ENCODE measurements around the gene RASSF3.
A peak's percentile ranks its signal among the peaks of the same experiment; 100 is the strongest.
"Not testable (repeated sequence)": the region's sequence is repeated elsewhere in the genome, so short reads cannot be mapped to it uniquely, and the experiment has no call there.

RASSF3 gene

DNA sequence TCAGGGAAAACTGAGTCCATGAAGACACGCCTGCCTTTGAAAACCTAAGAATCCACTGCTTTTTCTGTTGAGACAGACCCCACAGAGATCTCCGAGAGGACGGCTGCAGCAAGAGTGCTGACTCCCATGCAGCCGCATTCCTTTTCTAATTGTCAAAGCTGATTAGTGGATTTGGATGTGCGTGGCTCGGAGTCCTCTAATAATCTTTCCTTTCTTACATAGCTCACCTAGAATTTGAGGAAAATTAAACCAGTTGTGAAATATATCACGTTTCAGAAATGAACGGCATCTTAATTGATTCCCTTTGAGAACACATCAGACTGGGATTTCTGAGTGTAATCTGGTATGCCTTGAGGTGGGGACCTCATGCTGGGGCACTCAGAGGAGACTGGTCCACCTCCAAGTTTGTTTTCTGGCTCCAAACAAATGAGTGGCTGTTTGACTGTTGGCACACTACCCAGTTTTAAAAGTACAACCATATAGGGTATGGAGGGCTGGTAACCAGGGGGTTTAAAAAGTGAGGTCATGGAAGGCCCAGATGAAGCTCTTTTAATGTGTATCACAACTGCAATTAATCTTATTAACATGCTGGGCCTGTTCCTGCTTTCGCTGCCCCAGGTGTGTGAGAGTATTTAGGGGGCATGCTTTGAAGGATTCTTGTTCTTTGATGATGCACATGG is 63.3 kb downstream of the RASSF3 start:
- DNase-seq = peak; percentile 59

DNA sequence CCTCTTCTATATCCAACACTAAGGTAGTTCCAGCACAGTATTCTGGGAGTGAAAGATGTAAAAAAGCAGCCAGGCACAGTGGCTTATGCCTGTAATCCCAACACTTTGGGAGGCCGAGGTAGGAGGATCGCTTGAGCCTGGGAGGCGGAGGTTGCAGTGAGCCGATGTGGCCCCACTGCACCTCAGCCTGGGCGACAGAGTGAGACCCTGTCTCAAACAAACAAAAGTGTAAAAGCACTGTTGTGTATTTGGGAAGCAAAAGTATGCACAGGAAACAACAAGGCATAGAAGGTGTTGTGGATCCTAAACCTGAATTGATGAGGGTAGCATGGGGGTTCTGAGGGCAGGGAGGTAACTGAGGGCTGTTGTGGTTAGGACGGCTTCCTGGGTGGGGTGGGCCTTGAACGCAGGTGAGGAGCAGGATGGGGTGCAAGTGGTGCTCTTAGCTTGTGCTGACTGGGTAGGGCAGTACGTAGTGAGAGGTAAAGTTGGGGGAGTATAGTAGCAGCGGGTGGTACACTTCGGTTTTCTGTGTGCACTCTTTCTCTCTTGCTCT is 64.2 kb downstream of the RASSF3 start:
- DNase-seq = no peak

DNA sequence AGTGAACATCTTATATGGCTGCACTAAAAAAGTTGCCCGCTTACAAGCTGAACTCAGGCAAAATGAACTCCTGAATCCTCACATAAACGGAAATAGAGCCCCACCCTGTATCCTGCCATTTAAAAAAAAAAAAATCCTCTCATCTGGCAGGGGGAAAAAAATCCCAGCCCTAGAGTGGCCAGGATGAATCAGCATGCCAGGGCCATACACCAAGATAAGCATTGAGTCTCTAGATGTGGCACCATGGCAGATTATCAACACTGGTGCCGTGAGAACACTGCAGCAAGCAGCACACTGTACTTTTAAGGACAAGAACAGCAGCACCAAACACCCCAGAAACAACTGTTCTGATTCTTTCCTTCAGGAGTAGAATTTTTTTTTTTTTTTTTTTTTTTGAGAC is 65.5 kb downstream of the RASSF3 start:
- DNase-seq = no peak

DNA sequence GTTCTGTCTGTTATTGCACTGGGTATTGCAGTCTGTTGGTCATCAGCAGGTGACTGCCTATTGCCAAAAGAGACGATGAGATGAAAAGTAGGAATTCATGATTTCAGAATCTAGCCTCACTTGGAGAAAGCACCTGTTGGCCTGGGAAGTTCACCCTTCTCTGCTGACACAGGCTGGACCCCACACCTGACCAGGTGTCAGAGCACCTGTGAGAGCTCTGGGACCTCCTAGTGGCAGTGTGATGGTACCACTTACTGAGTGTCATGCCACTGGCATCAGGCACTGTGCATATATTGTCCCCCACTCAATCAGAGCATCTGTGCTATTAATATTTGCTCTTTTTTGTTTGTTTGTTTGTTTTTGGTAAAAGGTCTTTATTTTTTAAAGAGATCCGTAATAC is 68.0 kb downstream of the RASSF3 start:
- DNase-seq = no peak

DNA sequence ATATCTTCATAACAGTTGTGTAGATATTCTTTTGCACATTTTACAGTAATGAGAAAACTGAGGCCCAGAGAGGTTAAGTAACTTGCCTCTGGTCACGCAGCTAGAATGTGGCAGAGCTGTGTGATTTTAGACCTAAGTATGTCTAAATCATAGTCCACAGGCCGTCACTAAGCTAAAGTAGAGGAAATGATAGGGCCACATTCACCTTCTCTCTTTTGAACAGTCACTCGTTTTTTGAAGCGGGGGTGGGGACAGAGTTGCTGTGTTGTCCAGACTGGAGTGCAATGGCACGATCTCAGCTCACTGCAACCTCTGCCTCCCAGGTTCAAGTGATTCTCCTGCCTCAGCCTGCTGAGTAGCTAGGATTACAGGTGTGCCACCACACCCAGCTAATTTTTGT is 68.5 kb downstream of the RASSF3 start:
- no peak for DNase-seq

DNA sequence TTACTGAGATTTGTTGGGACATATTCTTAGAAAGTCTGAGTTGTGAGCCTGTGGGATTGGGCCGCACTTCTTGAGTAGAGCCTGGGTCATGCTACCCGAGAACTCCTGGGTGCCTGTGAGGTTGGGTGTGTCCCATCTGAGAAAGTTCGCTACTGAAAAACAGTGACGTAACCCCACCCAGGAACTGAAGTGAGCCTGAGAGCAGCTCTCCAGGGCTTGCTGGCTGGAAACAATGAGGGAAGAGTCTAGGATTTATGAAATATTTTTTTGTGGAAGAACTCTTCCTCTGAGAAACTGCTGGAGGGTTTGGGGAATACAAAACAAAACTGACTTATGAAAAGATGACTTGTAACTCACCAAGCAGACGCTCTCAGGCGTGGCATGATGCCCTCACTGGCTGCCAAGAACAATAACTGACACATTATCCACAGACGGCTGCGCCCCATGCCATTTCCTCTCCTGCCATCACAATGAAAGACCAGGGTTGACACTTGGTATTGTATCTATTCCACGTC is 69.2 kb downstream of the RASSF3 start:
- DNase-seq = no peak

DNA sequence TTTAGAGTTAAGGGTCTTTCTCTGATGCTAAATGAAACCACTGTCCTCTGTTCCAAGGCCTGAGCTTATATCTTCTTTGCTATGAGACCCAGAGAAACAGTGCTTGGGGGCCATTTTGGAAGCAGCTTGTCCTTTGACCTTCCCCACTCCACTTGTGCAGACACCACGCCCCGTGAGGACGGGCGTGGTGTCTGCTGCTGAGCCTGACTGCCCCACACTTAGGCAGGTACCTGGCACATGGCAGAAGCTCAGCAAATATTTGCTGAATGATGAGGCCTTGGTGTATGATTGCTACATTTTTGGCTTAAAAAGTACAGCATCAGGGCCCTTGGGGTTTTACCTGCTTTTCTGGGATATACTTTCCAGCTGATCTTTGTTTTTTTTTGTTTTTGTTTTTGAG is 69.9 kb downstream of the RASSF3 start:
- DNase-seq = no peak

DNA sequence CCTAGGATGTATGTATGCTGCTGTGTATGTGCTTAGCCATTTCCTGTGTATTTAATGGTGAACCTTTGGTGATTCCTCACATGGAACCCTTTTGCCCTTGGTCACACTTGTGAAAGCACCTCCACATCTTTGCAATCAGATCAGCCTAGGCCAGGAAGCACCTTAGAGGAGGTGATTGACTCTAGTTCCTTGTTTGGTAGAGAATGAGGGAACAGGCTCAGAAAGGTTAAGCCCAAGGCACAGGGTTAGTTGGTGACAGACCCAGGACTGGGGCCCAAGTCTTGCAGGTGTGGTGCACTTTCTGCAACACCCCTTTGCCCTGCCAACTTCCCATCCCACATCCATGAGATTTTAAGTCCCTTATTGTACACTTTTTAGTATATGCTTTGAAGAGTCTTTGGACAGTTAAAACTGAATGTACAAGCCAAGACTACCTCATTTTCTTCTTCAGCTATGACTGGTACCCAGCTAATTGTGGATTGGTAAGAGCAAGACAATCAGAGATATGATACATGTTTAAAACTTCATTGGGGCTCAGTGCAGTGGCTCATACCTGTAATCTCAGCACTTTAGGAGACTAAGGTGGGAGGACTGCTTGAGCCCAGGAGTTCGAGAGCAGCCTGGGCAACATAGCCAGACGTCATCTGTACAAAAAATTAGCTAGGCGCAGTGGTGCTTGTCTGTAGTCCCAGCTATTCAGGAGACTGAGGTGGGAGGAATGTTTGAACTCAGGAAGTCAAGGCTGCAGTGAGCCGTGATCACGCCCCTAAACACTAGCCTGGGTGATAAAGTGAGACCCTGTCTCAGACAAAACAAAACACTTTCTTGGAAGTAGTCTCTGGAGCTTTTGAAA is 71.1 kb downstream of the RASSF3 start:
- no peak for DNase-seq

DNA sequence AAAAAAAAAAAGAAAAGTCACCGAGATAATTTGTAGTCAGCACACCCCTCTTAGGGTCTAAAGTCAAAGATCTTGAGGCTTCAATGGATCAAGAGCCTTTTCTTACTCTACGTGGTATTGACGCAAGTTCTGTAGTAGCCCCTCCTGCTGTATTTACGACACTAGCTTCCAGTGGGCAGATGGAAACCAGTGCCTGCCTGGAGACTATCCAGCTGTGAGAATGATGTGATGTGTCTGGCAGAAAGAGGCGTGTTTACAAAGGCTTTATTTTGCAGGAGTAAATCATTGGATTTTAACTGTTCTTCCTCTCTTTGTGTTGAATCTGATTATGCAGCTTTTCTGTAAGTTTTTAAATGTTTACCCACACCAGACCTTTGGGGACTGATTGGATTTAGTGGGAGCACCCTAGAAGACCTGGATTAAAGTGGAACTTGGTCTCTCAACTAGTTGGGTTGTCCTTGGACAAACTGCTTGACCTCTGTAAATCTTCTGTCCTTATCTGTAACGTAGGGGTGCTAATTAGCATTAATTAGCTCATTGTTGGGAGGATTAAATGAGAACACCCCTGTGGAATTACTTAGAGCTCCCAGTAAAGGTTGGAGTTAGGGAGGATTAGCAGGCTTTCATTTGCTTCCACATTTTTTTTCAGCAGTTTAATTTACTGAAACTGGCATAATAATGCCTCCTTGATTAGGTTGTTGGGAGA is 72.4 kb downstream of the RASSF3 start:
- peak; percentile 52 for DNase-seq

DNA sequence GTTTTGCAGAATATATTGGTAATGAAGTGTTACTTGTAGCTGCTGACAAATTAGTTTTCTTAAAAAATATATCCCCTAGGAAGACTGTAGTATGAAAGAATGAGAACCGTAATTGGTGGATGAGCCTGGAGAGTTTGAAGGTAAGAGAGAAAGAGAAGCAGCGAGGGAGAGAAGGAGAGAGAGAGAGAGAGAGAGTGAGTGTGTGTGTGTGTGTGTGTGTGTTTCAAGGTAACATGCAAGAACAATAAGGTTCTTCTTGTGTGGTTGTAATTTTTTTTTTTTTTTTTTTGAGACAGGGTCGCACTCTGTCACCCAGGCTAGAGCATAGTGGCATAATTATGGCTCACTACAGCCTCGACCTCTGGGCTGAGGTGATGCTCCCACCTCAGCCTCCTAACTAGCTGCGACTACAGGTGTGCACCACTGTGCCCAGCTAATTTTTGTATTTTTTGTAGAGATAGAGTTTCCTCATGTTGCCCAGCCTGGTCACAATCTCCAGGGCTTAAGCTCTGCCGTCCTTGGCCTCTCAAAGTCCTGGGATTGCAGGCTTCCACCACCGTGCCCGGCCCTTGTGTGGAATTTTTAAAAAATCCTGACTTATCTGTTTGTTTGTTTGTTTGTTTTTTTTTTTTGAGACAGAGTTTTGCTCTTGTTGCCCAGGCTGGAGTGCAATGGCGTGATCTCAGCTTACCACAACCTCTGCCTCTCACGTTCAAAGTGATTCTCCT is 73.7 kb downstream of the RASSF3 start:
- DNase-seq = no peak

DNA sequence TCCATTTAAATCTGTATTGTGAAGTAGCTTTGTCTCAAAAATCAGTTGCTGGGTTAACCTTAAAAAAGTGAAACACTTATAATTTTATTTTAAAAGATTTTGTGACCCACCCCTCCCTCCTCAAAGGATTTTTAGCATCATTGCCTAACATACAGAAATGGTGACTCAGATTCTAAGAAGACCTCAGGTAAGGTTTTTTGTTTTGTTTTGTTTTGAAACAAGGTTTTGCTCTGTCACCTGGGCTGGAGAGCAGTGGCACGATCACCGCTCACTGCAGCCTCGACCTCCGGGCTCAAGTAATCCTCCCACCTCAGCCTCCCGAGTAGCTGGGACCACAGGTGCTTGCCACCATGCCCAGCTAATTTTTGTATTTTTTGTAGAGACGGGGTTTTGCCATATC is 74.8 kb downstream of the RASSF3 start:
- DNase-seq = no peak

DNA sequence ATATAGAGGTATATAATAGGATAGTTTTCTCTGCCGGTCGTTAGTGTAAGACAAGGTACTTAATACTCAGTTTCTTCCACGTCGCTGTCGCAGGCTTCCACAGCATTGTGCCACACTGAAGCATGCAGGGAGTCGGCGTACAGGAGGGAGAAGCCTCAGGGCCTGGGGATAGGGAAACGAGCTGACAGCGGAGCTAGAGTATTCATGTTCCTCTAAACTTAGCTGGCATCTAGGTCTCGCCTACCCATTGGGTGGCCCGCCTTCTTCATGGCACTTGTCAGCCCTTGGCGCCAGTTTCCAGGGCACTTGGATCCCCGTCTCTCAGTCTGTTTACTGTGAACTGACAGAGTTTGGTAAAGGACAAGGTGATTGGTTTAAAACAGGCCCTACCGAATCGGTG is 75.3 kb downstream of the RASSF3 start:
- no peak for DNase-seq

DNA sequence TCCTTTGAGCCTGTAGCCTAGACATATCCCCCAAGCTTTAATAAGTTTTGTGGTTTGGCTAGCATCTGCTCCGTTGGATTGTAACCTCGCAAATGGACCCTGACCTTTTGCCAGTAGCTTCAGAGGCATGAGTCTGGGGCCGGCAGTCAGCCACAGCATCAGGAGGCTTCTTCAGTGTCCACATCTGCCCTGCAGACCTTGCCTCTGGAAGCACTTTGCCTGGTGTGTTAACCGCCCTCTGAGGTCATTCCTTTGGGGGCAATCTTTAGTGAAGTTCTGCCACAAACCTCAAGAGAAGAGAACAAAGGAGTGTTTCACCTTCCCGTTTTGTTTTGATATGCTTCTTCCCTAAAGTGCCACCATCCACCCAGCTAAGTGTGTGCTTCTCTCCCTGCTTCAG is 77.5 kb downstream of the RASSF3 start:
- no peak for DNase-seq

DNA sequence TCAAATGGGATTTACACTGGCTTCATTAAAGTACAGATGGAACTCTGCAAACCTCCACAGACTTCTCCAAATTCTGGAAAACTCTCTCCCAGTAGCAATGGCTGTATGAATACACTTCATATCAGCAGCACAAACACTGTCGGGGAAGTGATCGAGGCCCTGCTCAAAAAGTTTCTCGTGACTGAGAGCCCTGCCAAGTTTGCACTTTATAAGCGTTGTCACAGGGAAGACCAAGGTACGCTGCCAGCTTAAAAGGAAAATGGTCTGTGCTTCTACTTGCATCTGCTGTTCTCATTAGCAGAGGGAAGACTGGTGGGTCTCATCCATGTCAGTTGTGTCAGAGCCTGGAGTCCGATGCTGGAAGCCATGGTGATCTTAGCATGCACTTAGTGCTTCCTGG is 77.9 kb downstream of the RASSF3 start:
- no peak for DNase-seq

DNA sequence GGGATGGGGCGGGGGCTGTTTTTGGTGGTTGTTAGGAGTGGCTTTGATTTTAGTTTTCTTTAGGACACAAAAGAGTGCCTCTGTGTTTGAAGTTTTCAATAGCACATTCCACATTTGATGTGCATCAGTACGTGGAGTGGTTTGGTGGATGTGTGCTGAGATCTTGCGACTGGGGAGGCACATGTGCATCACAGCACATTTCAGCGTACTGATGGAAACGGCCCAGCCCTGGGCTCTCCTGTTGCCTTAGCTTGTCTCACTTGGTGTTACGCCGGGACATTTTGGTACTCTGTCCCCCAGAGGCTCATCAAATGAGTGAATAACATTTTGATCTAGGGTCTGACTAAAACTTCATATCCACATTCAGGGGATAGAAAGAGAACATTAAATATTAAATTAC is 78.4 kb downstream of the RASSF3 start:
- no peak for DNase-seq

DNA sequence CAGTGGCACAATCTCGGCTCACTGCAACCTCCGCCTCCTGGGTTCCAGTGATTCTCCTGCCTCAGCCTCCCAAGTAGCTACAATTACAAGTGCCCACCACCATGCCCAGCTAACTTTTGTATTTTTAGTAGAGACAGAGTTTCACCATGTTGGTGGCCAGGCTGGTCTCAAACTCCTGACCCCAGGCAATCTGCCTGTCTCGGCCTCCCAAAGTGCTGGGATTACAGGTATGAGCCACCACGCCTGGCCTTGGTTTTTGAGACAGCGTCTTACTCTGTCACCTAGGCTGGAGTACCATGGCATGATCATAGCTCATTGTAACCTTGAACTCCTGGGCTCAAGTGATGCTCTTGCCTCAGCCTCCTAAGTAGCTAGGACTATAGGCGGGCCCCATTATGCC is 79.9 kb downstream of the RASSF3 start:
- not testable (repeated sequence) for DNase-seq

DNA sequence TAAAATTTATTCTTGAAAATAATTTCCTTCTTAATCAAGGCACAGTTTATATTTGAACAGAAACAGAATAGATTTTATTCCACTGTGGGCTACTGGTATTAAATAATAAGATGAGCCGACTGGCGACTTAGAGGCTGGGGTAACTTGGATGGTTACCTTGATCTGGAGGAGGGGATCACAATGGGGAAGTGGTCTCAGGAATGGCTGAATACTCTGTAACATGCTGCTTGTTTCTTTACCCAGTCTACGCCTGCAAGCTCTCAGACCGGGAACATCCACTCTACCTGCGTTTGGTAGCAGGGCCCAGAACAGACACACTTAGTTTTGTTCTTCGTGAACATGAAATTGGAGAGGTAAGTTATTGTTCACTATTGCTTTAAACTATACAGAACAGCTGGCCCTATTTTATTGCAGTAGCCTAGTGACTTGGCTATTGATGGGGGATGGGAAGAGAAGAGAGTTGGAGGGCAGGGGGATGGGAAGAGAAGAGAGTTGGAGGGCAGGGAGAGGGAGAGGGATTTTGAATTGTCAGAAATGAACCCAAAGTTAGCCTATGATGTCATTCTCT is 81.0 kb downstream of the RASSF3 start:
- DNase-seq = no peak

DNA sequence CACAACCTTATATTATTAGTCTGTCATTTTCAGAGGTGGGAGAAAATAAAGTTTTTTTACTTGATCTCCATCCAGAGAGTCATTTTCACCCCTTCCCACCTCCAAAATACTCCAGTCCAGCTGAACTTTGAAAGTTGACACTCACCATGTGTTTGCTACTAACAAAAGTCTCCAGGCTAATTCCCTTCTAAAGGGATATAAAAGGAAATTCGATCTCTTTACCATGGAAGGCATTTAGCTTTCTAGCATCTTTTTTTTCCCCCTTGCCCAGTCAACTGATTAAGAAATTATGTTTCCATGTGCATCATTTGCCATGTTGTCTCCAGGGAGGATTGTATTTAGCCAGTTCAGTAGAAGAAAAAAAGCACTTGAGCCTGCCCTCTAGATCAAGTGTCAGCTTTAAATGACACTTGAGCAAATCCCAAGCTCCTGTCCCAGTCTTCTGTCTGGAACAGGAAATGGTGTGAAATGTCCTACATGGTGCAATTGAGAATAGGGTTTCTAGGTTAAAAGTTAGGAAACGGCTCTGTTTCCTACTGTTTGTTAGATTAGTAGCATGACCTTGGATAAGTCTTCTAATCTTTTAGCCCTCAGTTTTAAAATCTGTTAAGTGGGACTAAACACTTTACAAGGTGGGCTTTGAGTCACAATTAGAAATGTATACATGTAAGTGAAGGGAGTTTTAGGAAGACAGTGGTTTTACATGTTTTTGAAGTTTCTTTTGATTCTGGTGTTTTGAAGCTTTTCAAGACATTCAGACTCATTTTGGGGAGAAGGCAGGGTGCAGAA is 81.7 kb downstream of the RASSF3 start:
- peak; percentile 43 for DNase-seq

DNA sequence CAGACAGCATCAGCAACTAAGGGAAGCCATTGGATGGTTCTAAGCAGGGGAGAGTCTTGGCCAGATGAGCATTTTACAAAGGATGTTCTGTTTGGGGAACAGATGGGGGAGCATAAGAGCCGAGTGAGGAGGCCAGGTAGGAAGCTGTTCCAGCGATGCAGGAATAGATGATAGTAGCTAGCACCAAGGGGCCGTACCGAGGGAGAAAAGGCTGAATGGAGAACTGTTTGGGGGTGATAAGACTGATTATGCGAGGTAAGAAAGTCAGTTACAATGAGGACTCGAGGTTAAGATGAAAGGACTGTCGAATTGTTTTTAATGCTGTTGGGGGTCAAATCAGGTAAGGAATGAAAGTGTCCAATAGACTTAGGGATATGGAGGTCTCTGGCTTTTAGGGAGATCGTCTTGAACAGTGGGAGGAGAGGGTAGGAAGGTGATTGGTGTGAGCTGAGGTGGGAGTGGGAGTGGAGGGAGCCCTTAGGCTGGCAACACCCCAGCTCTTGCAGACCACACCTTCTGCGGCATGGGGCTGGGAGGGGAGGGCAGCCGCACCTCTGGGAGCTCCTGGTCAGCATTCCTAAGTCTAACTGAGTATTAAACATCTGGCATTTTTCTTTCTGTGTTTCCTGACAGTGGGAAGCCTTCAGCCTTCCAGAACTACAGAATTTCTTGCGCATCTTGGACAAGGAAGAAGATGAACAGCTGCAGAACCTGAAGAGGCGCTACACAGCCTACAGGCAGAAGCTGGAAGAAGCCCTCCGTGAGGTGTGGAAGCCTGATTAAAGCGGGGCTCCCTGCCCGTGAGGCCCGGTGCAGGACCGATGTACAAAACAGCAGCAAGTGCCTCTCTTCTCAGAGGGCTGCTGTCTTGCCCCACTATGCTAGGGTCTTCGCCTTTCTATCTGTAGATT is 84.1 kb downstream of the RASSF3 start:
- DNase-seq = no peak

DNA sequence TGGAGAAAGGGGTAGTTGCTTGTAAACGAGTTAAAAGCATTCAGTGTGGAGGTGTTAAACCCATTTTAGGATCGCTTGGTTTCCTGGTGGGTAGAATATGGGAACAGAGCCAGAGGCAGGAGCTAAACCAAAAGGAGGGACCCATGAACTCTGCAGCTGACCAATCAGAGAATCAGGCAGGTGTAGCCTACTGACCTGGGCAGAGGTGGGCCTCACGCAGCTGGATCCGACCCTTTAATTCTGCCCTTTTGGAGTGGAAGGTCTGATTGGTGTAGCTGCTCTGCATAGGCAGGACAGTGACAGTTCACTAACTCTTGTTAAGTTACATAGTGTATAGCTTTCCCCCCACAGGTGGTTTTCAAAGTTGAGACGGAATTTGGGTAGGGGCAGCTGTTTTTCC is 85.3 kb downstream of the RASSF3 start:
- DNase-seq = no peak

Data from eye (tissue), 1 donor.